Kidney (tissue), 14 donors: Measurements from ENCODE around the gene CAMSAP2. TPM values are rescaled to one million over a fixed set of nuclear protein-coding genes. Genes with fewer than 3 reads are reported as not detected.

ENCODE experiments used
- DNase-seq, 5 donors: peaks; one replicate each; pipeline ENCODE4 v3.0.0-alpha.2; 2013 to 2020
- FAIRE-seq: peaks from 2 replicates; lab custom pipeline; 2012; peaks lifted over from hg19 to GRCh38; lab: Jason Lieb, UNC
- H3K27ac ChIP-seq, 2 donors: one replicate each; pipeline ENCODE4 v1.7.0; 2013; ENCODE audit warnings: low read depth in 2 of 2, low read length in 2 of 2, inconsistent platforms in 1 of 2
- H3K27me3 ChIP-seq: one replicate; pipeline ENCODE4 v1.7.1; 2013; ENCODE audit warnings: low read length, inconsistent platforms; ENCODE audit not compliant: control insufficient read depth, insufficient read depth
- H3K36me3 ChIP-seq, 3 donors: one replicate each; pipeline versions ENCODE4 v1.7.0 to v1.7.1; 2013; ENCODE audit warnings: low read length in 3 of 3, control low read depth in 1 of 3, inconsistent platforms in 1 of 3; ENCODE audit not compliant: insufficient read depth in 3 of 3, control insufficient read depth in 2 of 3
- H3K4me1 ChIP-seq, 3 donors: one replicate each; pipeline versions ENCODE4 v1.7.0 to v1.7.1; 2013; ENCODE audit warnings: low read length in 3 of 3, inconsistent platforms in 1 of 3, low read depth in 1 of 3; ENCODE audit not compliant: control insufficient read depth in 2 of 3, insufficient read depth in 2 of 3
- H3K4me3 ChIP-seq, 3 donors: one replicate each; pipeline versions ENCODE4 v1.7.0 to v1.8.1; 2013; ENCODE audit warnings: low read length in 3 of 3, control low read depth in 1 of 3, inconsistent platforms in 1 of 3
- H3K9ac ChIP-seq, 3 donors: one replicate each; pipeline versions ENCODE4 v1.7.0 to v1.7.1; 2013; ENCODE audit warnings: low read length in 3 of 3, control low read depth in 1 of 3, inconsistent platforms in 1 of 3
- H3K9me3 ChIP-seq, 3 donors: one replicate each; pipeline versions ENCODE4 v1.7.0 to v1.7.1; 2013; ENCODE audit warnings: low read length in 3 of 3, control low read depth in 1 of 3, inconsistent platforms in 1 of 3; ENCODE audit not compliant: control insufficient read depth in 2 of 3, insufficient read depth in 1 of 3
- intact Hi-C: fragments of 100-400 bp; cut with DNase I; formaldehyde crosslinking; loops from one replicate; pipeline ENCODE4 v1.11.1; 2022
- polyA plus RNA-seq: library from polyadenylated mRNA; stranded (reverse); fragments of 350-450 nt; fragmentation: Illumina TruSeq; extraction: RNeasy Lipid Tissue Mini Kit (QIAGEN cat#74804); gene quantifications from one replicate; pipeline ENCODE4 v1.2.3, GENCODE V29; 2014; ENCODE audit warnings: low read depth, low replicate concordance; ENCODE audit not compliant: insufficient read depth
- total RNA-seq: library from RNA; stranded (reverse); fragmentation: NEBNext Ultra II Directional; extraction: Animal tissue kit (Norgen Biotek cat#: 25700); gene quantifications from one replicate; pipeline ENCODE4 v1.2.1, GENCODE V29; 2021
- TF ChIP-seq, protein P1 (sequence below): IDR thresholded peaks from 3 replicates; pipeline ENCODE4 v1.5.1; 2012; ENCODE audit warnings: mild to moderate bottlenecking, moderate library complexity, borderline replicate concordance; ENCODE audit not compliant: insufficient read depth; ENCODE audit errors: extremely low read depth
- donor health status: control.
- donor health status: control.
- donor health status: control.
- donor health status: control.
- donor health status: control.
- donor health status: DM: yes; HTN: yes; CAD: no.
- donor health status: Normal renal cell carcinoma (clear cell type).

The CAMSAP2 gene
- total and polyA plus RNA-seq, 2 donors from 2014 or later = 7.5 to 30.3 TPM

DNA sequence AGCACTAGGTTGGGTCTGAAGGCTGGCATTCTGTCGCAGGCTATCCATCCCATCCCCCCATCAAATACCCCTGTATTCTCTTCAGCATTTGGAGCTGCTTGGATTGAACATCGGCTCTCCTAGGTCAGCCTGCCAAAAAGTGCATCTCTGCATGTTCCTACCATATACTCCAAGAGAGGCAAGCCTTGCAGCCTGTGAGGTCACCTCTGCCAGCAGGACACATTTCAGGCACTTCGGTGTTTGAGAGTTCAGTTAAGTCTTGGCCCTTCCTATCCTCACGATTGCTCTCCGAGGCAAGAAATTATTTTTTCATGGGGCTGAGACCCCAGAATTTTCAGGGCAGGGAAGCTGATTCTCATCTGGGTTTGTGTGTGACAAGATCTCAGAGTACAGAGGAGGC lies 136.7 kb downstream of the CAMSAP2 start:
- H3K4me3 ChIP-seq = no peak overlapping the region
- TF ChIP-seq, protein P1, sequence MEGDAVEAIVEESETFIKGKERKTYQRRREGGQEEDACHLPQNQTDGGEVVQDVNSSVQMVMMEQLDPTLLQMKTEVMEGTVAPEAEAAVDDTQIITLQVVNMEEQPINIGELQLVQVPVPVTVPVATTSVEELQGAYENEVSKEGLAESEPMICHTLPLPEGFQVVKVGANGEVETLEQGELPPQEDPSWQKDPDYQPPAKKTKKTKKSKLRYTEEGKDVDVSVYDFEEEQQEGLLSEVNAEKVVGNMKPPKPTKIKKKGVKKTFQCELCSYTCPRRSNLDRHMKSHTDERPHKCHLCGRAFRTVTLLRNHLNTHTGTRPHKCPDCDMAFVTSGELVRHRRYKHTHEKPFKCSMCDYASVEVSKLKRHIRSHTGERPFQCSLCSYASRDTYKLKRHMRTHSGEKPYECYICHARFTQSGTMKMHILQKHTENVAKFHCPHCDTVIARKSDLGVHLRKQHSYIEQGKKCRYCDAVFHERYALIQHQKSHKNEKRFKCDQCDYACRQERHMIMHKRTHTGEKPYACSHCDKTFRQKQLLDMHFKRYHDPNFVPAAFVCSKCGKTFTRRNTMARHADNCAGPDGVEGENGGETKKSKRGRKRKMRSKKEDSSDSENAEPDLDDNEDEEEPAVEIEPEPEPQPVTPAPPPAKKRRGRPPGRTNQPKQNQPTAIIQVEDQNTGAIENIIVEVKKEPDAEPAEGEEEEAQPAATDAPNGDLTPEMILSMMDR = no peak
- FAIRE-seq = no peak
- no peaks in the 10 kb centered on the region for H3K9me3 ChIP-seq
- no peak overlapping the region for H3K27ac ChIP-seq
- H3K4me1 ChIP-seq = peaks cover 0 to 9% (median 0%) of the 10 kb centered on the region in 3 donors
- intact Hi-C loops = no loop called here
- DNase-seq = no peak
- H3K9ac ChIP-seq = no peak overlapping the region
- H3K27me3 ChIP-seq = peaks cover 2% of the 10 kb centered on the region
- H3K36me3 ChIP-seq = no peaks in the 10 kb centered on the region

DNA sequence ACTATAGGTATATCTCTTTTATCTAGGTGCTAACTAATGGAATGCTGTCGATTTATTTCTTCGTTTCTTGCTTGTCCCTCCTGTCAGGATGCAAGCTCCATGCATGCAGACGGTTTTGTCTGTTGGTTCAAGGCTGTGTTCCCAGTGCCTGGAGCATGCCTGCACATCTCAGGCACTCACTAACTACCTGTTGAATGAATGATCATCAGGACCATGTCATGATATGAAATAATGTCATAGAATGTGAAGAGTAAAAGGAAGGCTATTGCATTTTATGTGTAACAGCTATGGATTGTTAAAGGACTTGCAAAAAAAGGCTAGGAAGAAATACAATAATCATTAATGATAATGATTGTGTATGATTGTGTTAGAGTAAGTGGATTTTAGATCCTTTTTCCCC lies 138.3 kb downstream of the CAMSAP2 start:
- Histone ChIP-seq H3K4me3 (no peak overlapping the region), H3K4me1 (peaks cover 0 to 9% (median 0%) of the 10 kb centered on the region in 3 donors), H3K27me3 (no peaks in the 10 kb centered on the region), H3K27ac (no peak overlapping the region), H3K9me3 (no peaks in the 10 kb centered on the region), H3K9ac (no peak overlapping the region), H3K36me3 (no peaks in the 10 kb centered on the region)
- TF ChIP-seq, protein P1 = no peak
- DNase-seq = no peak
- intact Hi-C loops = no loop called here
- no peak for FAIRE-seq

DNA sequence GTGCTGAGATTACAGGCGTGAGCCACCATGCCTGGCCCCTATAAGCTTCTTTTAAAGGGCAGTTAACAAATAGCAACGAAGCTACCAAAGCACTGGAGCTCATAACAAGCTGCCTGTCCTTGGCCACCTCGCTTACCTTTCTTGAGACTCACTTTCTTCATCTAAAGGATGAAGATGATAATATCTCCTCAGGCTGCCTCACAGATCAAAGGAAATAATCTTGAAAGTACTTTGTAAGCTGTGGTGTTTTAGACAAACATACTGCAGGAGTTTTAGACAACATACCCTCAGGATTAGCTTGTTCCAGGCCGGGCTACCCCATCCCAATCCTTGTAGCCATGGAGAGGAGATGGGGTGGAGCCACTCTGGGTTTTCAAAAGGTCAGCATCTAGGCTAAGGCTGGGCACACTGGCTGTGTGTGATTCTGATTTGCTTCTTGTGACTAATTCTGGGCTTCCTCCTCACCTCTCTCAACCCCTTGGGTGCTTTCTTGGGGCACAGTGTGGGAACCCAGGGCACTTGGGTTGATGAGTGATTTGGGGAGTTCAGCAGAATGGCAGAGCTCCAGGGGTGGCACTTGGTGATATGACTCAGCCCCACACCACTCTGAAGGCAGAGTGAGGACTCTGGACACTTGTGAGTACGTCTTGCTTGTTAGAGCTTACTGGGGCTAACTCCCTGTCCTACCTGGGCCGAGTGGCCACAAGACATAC lies 139.3 kb downstream of the CAMSAP2 start:
- no peaks in the 10 kb centered on the region for H3K9me3 ChIP-seq
- FAIRE-seq (no peak), DNase-seq (no peak)
- no peak overlapping the region for H3K27ac ChIP-seq
- intact Hi-C loops = no loop called here
- H3K4me3 ChIP-seq = no peak overlapping the region
- peaks cover 0 to 7% (median 0%) of the 10 kb centered on the region in 3 donors for H3K4me1 ChIP-seq
- no peaks in the 10 kb centered on the region for H3K27me3 ChIP-seq
- no peaks in the 10 kb centered on the region for H3K36me3 ChIP-seq
- TF ChIP-seq, protein P1 = no peak
- no peak overlapping the region for H3K9ac ChIP-seq
